K562 (cell line): Measurements from ENCODE around the gene CACNA1C. TPM values are rescaled to one million over a fixed set of nuclear protein-coding genes. Genes with fewer than 3 reads are reported as not detected.

Source experiments
- AFF1 ChIP-seq, 2 experiments: fragments of 450-650 bp; IDR thresholded peaks; 2 replicates each; pipeline ENCODE4 v1.6.1; 2018; ENCODE audit warnings: mild to moderate bottlenecking in 2 of 2, low read depth in 1 of 2; ENCODE audit not compliant: partially characterized antibody in 2 of 2
- CCNT2 ChIP-seq: IDR thresholded peaks from 2 replicates; pipeline ENCODE4 v1.6.1; 2011; ENCODE audit warnings: borderline replicate concordance, low read depth, mild to moderate bottlenecking, moderate library complexity, mixed read lengths, low read length; ENCODE audit not compliant: insufficient read length; ENCODE audit errors: extremely low read depth
- CEBPB ChIP-seq: fragments of 450-650 bp; IDR thresholded peaks from 2 replicates; pipeline ENCODE4 v1.6.1; 2016; ENCODE audit warnings: missing genetic modification characterization, missing compliant biosample characterization
- KAT7 ChIP-seq: sonication (generic); formaldehyde crosslinking; IDR thresholded peaks from 2 replicates; pipeline ENCODE4 v1.8.0; 2022; ENCODE audit warnings: missing genetic modification reagents, mild to moderate bottlenecking, borderline replicate concordance
- KLF10 ChIP-seq: fragments of 250-450 bp; sonication (Bioruptor Pico); IDR thresholded peaks from 2 replicates; pipeline ENCODE4 v1.6.1; 2021; ENCODE audit warnings: matching md5 sums
- POLR2H ChIP-seq: IDR thresholded peaks from 2 replicates; pipeline ENCODE4 v1.6.1; 2016; ENCODE audit warnings: missing genetic modification characterization, low read depth, mild to moderate bottlenecking, control low read depth, missing compliant biosample characterization, moderate library complexity
- PREB ChIP-seq: sonication (generic); formaldehyde crosslinking; IDR thresholded peaks from 2 replicates; pipeline ENCODE4 v1.8.1; 2023; ENCODE audit warnings: mild to moderate bottlenecking, missing genetic modification reagents
- STAT5B ChIP-seq: fragments of 250-450 bp; sonication (Bioruptor Pico); IDR thresholded peaks from 2 replicates; pipeline ENCODE4 v1.8.0; 2021; ENCODE audit warnings: mild to moderate bottlenecking, inconsistent platforms
- ZBTB7A ChIP-seq: IDR thresholded peaks from 2 replicates; pipeline ENCODE4 v1.6.1; 2011; ENCODE audit warnings: low read depth, mild to moderate bottlenecking, low read length, moderate library complexity, borderline replicate concordance; ENCODE audit not compliant: control insufficient read depth
- polyA plus RNA-seq, 8 experiments: library from polyadenylated mRNA; depleted of rRNA in 4 of 8; stranded (reverse) in 5 of 8; unstranded in 3 of 8; fragments of >200 nt; fragmentation: Nextera tagmentation in 2 of 8; fragmentation: Illumina TruSeq in 1 of 8; extraction: Ambion mirVana in 2 of 8; extraction: Trizol in 1 of 8; gene quantifications; 2 replicates each; pipeline versions ENCODE4 v1.2.1 to v1.2.3, GENCODE V29; 2011 to 2014; ENCODE audit warnings: inconsistent platforms in 1 of 8, missing spikeins in 1 of 8
- total RNA-seq, 7 experiments: library from RNA; depleted of rRNA in 6 of 7; stranded (reverse); fragments of >200 nt in 6 of 7; fragmentation: Illumina TruSeq in 2 of 7; extraction: Trizol in 2 of 7; gene quantifications; 2 replicates each; pipeline versions ENCODE4 v1.2.1 to v1.2.3, GENCODE V29; 2011 to 2021; ENCODE audit warnings: low replicate concordance in 1 of 7
- TF ChIP-seq, protein P1 (sequence below): fragments of 450-650 bp; formaldehyde crosslinking; IDR thresholded peaks from 2 replicates; pipeline ENCODE4 v1.4.0; 2022; ENCODE audit warnings: mild to moderate bottlenecking, moderate library complexity
- TF ChIP-seq, protein P2 (sequence below), 2 experiments: fragments of 450-650 bp; formaldehyde crosslinking in 1 of 2; IDR thresholded peaks; 2 replicates each; pipeline versions ENCODE4 v1.4.0 to v1.6.1; 2014 to 2020; ENCODE audit warnings: mild to moderate bottlenecking in 2 of 2, borderline replicate concordance in 1 of 2, low read depth in 1 of 2

Gene CACNA1C
- total and polyA plus RNA-seq, 9 of the 15 experiments (the other 6 are each of a cell fraction or from before 2014, with no cell fraction given), result not detected

GRCh38 chr12:2004113-2004929 lies 48.5 kb upstream of the CACNA1C start, which contains the start of gene DCP1B (continued):
- TF ChIP-seq, protein P1, sequence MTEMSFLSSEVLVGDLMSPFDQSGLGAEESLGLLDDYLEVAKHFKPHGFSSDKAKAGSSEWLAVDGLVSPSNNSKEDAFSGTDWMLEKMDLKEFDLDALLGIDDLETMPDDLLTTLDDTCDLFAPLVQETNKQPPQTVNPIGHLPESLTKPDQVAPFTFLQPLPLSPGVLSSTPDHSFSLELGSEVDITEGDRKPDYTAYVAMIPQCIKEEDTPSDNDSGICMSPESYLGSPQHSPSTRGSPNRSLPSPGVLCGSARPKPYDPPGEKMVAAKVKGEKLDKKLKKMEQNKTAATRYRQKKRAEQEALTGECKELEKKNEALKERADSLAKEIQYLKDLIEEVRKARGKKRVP (CRISPR knock-in tag), result no peak
- TF ChIP-seq CEBPB (tag) (no peak), POLR2H (no peak), KLF10 (CRISPR knock-in tag) (no peak), CCNT2 (peak; percentile 43), PREB (CRISPR knock-in tag) (no peak), STAT5B (CRISPR knock-in tag) (no peak), ZBTB7A (peak; percentile 45; the same call in 1 of the 2 replicates), KAT7 (CRISPR knock-in tag) (no peak), AFF1 (IDR thresholded peaks at IDR 0.05; ENCODE audit: low read depth in 1 of 2, partially characterized antibody in 2 of 2) (no peak)
- TF ChIP-seq, protein P2, sequence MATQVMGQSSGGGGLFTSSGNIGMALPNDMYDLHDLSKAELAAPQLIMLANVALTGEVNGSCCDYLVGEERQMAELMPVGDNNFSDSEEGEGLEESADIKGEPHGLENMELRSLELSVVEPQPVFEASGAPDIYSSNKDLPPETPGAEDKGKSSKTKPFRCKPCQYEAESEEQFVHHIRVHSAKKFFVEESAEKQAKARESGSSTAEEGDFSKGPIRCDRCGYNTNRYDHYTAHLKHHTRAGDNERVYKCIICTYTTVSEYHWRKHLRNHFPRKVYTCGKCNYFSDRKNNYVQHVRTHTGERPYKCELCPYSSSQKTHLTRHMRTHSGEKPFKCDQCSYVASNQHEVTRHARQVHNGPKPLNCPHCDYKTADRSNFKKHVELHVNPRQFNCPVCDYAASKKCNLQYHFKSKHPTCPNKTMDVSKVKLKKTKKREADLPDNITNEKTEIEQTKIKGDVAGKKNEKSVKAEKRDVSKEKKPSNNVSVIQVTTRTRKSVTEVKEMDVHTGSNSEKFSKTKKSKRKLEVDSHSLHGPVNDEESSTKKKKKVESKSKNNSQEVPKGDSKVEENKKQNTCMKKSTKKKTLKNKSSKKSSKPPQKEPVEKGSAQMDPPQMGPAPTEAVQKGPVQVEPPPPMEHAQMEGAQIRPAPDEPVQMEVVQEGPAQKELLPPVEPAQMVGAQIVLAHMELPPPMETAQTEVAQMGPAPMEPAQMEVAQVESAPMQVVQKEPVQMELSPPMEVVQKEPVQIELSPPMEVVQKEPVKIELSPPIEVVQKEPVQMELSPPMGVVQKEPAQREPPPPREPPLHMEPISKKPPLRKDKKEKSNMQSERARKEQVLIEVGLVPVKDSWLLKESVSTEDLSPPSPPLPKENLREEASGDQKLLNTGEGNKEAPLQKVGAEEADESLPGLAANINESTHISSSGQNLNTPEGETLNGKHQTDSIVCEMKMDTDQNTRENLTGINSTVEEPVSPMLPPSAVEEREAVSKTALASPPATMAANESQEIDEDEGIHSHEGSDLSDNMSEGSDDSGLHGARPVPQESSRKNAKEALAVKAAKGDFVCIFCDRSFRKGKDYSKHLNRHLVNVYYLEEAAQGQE (IDR thresholded peaks at IDR 0.05; ENCODE audit: borderline replicate concordance), result peak; percentile 96
- TF ChIP-seq, protein P2 (CRISPR knock-in tag; IDR thresholded peaks at IDR 0.05; ENCODE audit: low read depth), result no peak
